Heart left ventricle (tissue), 13 donors: ENCODE measurements around the gene LAMB1.

Experiments used
- CTCF ChIP-seq, 12 donors: fragments of 200-600 bp; sonication (generic) in 4 of 12; IDR thresholded peaks; one replicate each; pipeline versions ENCODE4 v1.5.0 to v1.8.0; 2018 to 2022; ENCODE audit warnings: antibody characterized with exemption in 12 of 12, mild to moderate bottlenecking in 5 of 12
- POLR2A ChIP-seq, 2 donors: fragments of 450-650 bp; IDR thresholded peaks; one replicate each; pipeline ENCODE4 v1.6.1; 2017; ENCODE audit warnings: antibody characterized with exemption in 2 of 2, mild to moderate bottlenecking in 2 of 2, moderate library complexity in 2 of 2
- donor health status: ischemic (EF 13 %, LVEDD 7.1; RV severe dilation, severe dysfunction).
- donor health status: DM: no; HTN: yes; CAD: no.
- donor health status: DM: no; HTN: no; CAD: no.
- donor health status: ischemic (EF 25% LVEDD 6.9; RV normal size, moderate dysfunction).
- donor health status: ischemic (EF 25% LVEDD 5.7; RV mildly dilated, moderate dysfunction).
- donor health status: ischemic (EF 35%, LVEDD 5.7; RV mildly dilated, moderate dysfunction).
- donor health status: nonischemic (EF 11% LVEDD 7.7; RV severe dilation, severe dysfunction).
- donor health status: DM: yes; HTN: yes; CAD: no.
- donor health status: PGD.
- donor health status: ischemic (EF 29% LVEDD 5.4; RV normal size, mild dysfunction).
- donor health status: nonischemic (EF 23%, LVEDD 6.1; RV moderate dilation, normal function).

GRCh38 chr7:107971100-107971499, 31.9 kb downstream of the LAMB1 start:
- TF ChIP-seq CTCF (IDR thresholded peaks at IDR 0.05): no peak
- TF ChIP-seq POLR2A (IDR thresholded peaks at IDR 0.05): no peak
